Colonic mucosa (tissue), 4 donors: ENCODE measurements around the gene DIDO1. TPM values are rescaled to one million over a fixed set of nuclear protein-coding genes. Genes with fewer than 3 reads are reported as not detected.
"Not testable (repeated sequence)": the region's sequence is repeated elsewhere in the genome, so short reads cannot be mapped to it uniquely, and the experiment has no call there.

ENCODE experiments used
- DNase-seq: peaks from one replicate; pipeline ENCODE4 v3.0.0-alpha.2; 2020
- H3K27ac ChIP-seq: fragments of 200-600 bp; one replicate; pipeline ENCODE4 v1.8.0; 2021
- H3K27me3 ChIP-seq: fragments of 200-600 bp; one replicate; pipeline ENCODE4 v1.8.0; 2021
- H3K36me3 ChIP-seq: fragments of 200-600 bp; one replicate; pipeline ENCODE4 v1.8.0; 2021
- H3K4me1 ChIP-seq: fragments of 200-600 bp; one replicate; pipeline ENCODE4 v1.8.0; 2021; ENCODE audit warnings: mild to moderate bottlenecking
- H3K4me3 ChIP-seq: fragments of 200-600 bp; one replicate; pipeline ENCODE4 v1.8.0; 2021
- H3K9ac ChIP-seq, 2 donors: one replicate each; pipeline ENCODE4 v1.7.0; 2013; ENCODE audit warnings: control low read depth in 2 of 2, low read depth in 2 of 2, low read length in 2 of 2
- H3K9me3 ChIP-seq: fragments of 200-600 bp; one replicate; pipeline ENCODE4 v1.8.0; 2021
- intact Hi-C: fragments of 100-400 bp; cut with DNase I; formaldehyde crosslinking; loops from one replicate; pipeline ENCODE4 v1.14.1; 2022
- total RNA-seq, 2 donors: library from RNA; stranded (reverse); fragmentation: NEBNext Ultra II Directional in 1 of 2; extraction: Animal tissue kit (Norgen Biotek cat#: 25700) in 1 of 2; gene quantifications; one replicate each; pipeline ENCODE4 v1.2.1, GENCODE V29; 2021
- TF ChIP-seq, protein P1 (sequence below): fragments of 200-600 bp; IDR thresholded peaks from one replicate; pipeline ENCODE4 v1.8.0; 2022; ENCODE audit warnings: antibody characterized with exemption, mild to moderate bottlenecking
- donor health status: healthy.
- donor health status: DM: no; HTN: no; CAD: no.
- donor health status: DM: no; HTN: no; CAD: no.

The DIDO1 gene
- total RNA-seq, 2 donors from 2014 or later: 41.4 to 50.4 TPM

GRCh38 chr20:62873681-62874031 is 52.6 kb downstream of the DIDO1 start:
- not testable (repeated sequence) for H3K36me3 ChIP-seq, H3K9ac ChIP-seq, H3K9me3 ChIP-seq, H3K27ac ChIP-seq, H3K27me3 ChIP-seq, H3K4me1 ChIP-seq, H3K4me3 ChIP-seq
- intact Hi-C loops: loop anchor here (2.0 kb wide), 1 partner anchor 135 kb away; no protein-coding TSS in a partner anchor
- TF ChIP-seq, protein P1, sequence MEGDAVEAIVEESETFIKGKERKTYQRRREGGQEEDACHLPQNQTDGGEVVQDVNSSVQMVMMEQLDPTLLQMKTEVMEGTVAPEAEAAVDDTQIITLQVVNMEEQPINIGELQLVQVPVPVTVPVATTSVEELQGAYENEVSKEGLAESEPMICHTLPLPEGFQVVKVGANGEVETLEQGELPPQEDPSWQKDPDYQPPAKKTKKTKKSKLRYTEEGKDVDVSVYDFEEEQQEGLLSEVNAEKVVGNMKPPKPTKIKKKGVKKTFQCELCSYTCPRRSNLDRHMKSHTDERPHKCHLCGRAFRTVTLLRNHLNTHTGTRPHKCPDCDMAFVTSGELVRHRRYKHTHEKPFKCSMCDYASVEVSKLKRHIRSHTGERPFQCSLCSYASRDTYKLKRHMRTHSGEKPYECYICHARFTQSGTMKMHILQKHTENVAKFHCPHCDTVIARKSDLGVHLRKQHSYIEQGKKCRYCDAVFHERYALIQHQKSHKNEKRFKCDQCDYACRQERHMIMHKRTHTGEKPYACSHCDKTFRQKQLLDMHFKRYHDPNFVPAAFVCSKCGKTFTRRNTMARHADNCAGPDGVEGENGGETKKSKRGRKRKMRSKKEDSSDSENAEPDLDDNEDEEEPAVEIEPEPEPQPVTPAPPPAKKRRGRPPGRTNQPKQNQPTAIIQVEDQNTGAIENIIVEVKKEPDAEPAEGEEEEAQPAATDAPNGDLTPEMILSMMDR: peak; percentile 38
- DNase-seq: peak; percentile 66

GRCh38 chr20:62873280-62873679 is 53.0 kb downstream of the DIDO1 start:
- H3K4me3 ChIP-seq: no peak overlapping the region
- H3K36me3 ChIP-seq: no peaks in the 10 kb centered on the region
- DNase-seq: no peak
- H3K9ac ChIP-seq: no peak overlapping the region
- H3K27ac ChIP-seq: no peak overlapping the region
- H3K9me3 ChIP-seq: no peaks in the 10 kb centered on the region
- H3K27me3 ChIP-seq: no peaks in the 10 kb centered on the region
- intact Hi-C loops: loop anchor here (2.0 kb wide), 1 partner anchor 136 kb away; no protein-coding TSS in a partner anchor
- no peaks in the 10 kb centered on the region for H3K4me1 ChIP-seq
- TF ChIP-seq, protein P1: no peak

GRCh38 chr20:62872862-62873261 is 53.4 kb downstream of the DIDO1 start:
- no peaks in the 10 kb centered on the region for H3K4me1 ChIP-seq
- DNase-seq: no peak
- no peaks in the 10 kb centered on the region for H3K27me3 ChIP-seq
- intact Hi-C loops: loop anchor here (2.0 kb wide), 1 partner anchor 136 kb away; no protein-coding TSS in a partner anchor
- no peak overlapping the region for H3K4me3 ChIP-seq
- no peaks in the 10 kb centered on the region for H3K9me3 ChIP-seq
- H3K27ac ChIP-seq: no peak overlapping the region
- H3K9ac ChIP-seq: no peak overlapping the region
- TF ChIP-seq, protein P1: no peak
- no peaks in the 10 kb centered on the region for H3K36me3 ChIP-seq

GRCh38 chr20:62872184-62872847 is 54.0 kb downstream of the DIDO1 start:
- Histone ChIP-seq H3K27me3 (no peaks in the 10 kb centered on the region), H3K27ac (no peak overlapping the region), H3K36me3 (no peaks in the 10 kb centered on the region), H3K4me1 (no peaks in the 10 kb centered on the region), H3K9me3 (no peaks in the 10 kb centered on the region), H3K9ac (no peak overlapping the region), H3K4me3 (no peak overlapping the region)
- DNase-seq: no peak
- TF ChIP-seq, protein P1: no peak
- intact Hi-C loops: loop anchor here (2.0 kb wide), 1 partner anchor 136 kb away; no protein-coding TSS in a partner anchor

DNA sequence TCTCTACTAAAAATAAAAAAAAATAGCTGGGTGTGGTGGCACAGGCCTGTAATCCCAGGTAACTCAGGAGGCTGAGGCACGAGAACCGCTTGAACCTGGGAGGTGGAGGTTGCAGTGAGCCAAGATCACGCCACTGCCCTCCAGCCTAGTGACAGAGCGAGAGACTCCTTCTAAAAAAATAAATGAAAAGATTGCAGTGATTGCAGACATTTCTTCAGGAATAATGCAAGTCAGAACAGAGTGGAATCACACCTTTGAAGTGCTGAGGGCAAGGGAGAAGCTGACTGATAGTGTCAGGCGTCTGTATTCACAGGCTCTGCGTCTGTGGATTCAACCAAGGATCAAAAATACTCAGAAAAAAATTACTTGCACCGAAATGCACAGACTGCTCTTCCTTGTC is 62.1 kb downstream of the DIDO1 start:
- TF ChIP-seq, protein P1: no peak
- Histone ChIP-seq H3K9me3 (no peaks in the 10 kb centered on the region), H3K27me3 (peaks cover 3% of the 10 kb centered on the region), H3K36me3 (no peaks in the 10 kb centered on the region), H3K9ac (no peak overlapping the region), H3K27ac (no peak overlapping the region), H3K4me3 (no peak overlapping the region), H3K4me1 (peaks cover 3% of the 10 kb centered on the region)
- intact Hi-C loops: no loop called here
- no peak for DNase-seq
